DOHH2 (cell line): ENCODE data around the gene STYK1.

Experiments used
- H3F3A ChIP-seq: fragments of 200-600 bp; sonication (generic), shearing (Covaris generic); 2 replicates; pipeline ENCODE4 v1.6.0; 2016; ENCODE audit warnings: antibody characterized with exemption, mild to moderate bottlenecking; ENCODE audit not compliant: control insufficient read depth, insufficient read depth
- H3K27ac ChIP-seq: fragments of 200-600 bp; sonication (generic); 2 replicates; pipeline ENCODE4 v1.5.1; 2014; ENCODE audit warnings: low read depth, mild to moderate bottlenecking, low read length, moderate library complexity
- H3K27me3 ChIP-seq: fragments of 200-600 bp; sonication (generic); 2 replicates; pipeline ENCODE4 v1.6.1; 2014; ENCODE audit warnings: mild to moderate bottlenecking, low read length, mixed read lengths; ENCODE audit not compliant: control insufficient read depth
- H3K36me3 ChIP-seq: fragments of 200-600 bp; sonication (generic); 2 replicates; pipeline ENCODE4 v1.6.1; 2014; ENCODE audit warnings: mild to moderate bottlenecking, low read length, moderate library complexity, mixed read lengths; ENCODE audit not compliant: control insufficient read depth
- H3K4me1 ChIP-seq: fragments of 200-600 bp; sonication (generic); 2 replicates; pipeline ENCODE4 v1.6.1; 2014; ENCODE audit warnings: mild to moderate bottlenecking, low read length, mixed read lengths; ENCODE audit not compliant: control insufficient read depth
- H3K4me2 ChIP-seq: fragments of 200-600 bp; sonication (generic); 2 replicates; pipeline ENCODE4 v1.6.0; 2014; ENCODE audit warnings: mild to moderate bottlenecking, low read length, moderate library complexity
- H3K4me3 ChIP-seq: fragments of 200-600 bp; sonication (generic); 2 replicates; pipeline ENCODE4 v1.5.1; 2014; ENCODE audit warnings: mild to moderate bottlenecking, low read length, mixed read lengths
- H3K79me2 ChIP-seq: fragments of 200-600 bp; sonication (generic); 2 replicates; pipeline ENCODE4 v1.6.1; 2014; ENCODE audit warnings: mild to moderate bottlenecking, low read length, mixed read lengths; ENCODE audit not compliant: control insufficient read depth
- H3K9me2 ChIP-seq: fragments of 200-600 bp; sonication (generic); replicated peaks from 2 replicates; pipeline ENCODE4 v1.6.1; 2014; ENCODE audit warnings: mild to moderate bottlenecking, low read length, mixed read lengths; ENCODE audit not compliant: control insufficient read depth
- H3K9me3 ChIP-seq: fragments of 200-600 bp; sonication (generic); 2 replicates; pipeline ENCODE4 v1.6.1; 2014; ENCODE audit warnings: antibody characterized with exemption, low read length, mixed read lengths; ENCODE audit not compliant: control insufficient read depth, insufficient read depth
- H4K20me1 ChIP-seq: fragments of 200-600 bp; sonication (generic); 2 replicates; pipeline ENCODE4 v1.6.0; 2014; ENCODE audit warnings: low read depth, mild to moderate bottlenecking, antibody characterized with exemption, low read length, moderate library complexity; ENCODE audit not compliant: control insufficient read depth, insufficient read depth
- CTCF ChIP-seq: fragments of 200-600 bp; sonication (generic); IDR thresholded peaks from one replicate; pipeline ENCODE4 v1.5.1; 2014; ENCODE audit warnings: antibody characterized with exemption, mild to moderate bottlenecking, low read depth, low read length; ENCODE audit not compliant: poor library complexity, severe bottlenecking
- EZH2phosphoT487 ChIP-seq: fragments of 200-600 bp; sonication (generic); IDR thresholded peaks from 2 replicates; pipeline ENCODE4 v1.6.1; 2017; ENCODE audit warnings: borderline replicate concordance, mild to moderate bottlenecking, antibody characterized with exemption, low read length, moderate library complexity, mixed read lengths

STYK1 gene

DNA sequence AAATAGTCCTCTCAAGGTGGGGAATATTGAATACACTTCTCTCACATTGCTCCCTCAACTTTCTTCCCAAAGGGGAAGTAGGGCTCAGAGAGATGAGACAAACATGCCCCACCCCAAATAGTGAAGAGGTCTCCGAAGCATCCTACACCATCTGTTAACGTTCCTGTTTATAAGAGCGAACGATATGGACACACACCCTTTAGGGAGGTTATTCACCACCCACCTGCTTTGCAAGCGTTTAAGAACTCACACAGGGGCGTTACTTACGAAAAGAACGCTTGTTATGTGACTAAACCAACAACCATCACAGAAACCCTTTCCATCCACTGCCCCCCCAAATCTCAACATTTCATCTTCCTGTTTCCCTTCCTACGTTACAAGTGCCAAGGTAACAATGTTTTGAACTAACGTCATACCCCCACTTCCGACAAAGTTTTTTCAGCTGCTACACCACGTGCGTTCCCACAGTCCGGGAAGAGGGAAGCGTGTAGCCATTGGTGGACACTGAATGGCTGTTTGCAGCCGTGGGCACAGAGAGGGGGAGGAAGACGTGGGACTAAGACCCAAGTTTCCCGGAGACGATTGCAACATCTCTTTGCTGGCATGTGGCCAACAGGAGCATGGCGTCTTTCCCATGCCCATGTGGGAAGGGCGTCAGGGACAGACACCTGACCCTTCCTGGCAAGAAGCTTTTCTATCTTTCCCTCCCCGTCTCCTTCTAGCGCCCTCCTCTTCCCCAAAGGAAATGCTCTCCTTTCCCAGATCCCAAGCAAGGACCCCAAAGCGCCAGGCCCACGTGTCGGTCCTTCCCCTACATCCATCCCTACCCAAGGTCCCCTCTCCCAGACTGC, 48.0 kb upstream of the STYK1 start:
- TF ChIP-seq CTCF (no peak), EZH2phosphoT487 (no peak)
- Histone ChIP-seq H3K27ac (no peak overlapping the region), H3K4me3 (no peak overlapping the region), H4K20me1 (no peaks in the 10 kb centered on the region), H3K9me2 (no peaks in the 10 kb centered on the region), H3K36me3 (no peaks in the 10 kb centered on the region), H3K9me3 (0 out of 2 replicates have a peak, but pooled peaks cover 5% of the 10 kb centered on the region), H3K27me3 (peaks cover 10% of the 10 kb centered on the region), H3K4me1 (no peaks in the 10 kb centered on the region), H3K4me2 (no peak overlapping the region), H3K79me2 (no peaks in the 10 kb centered on the region), H3F3A (no peaks in the 10 kb centered on the region)

- no peaks in the 10 kb centered on the region for H3F3A ChIP-seq
- H3K36me3 ChIP-seq, result no peaks in the 10 kb centered on the region
- no peak overlapping the region for H3K4me2 ChIP-seq
- no peak overlapping the region for H3K4me3 ChIP-seq
- peaks cover 10% of the 10 kb centered on the region for H3K27me3 ChIP-seq
- H3K9me3 ChIP-seq, result 0 out of 2 replicates have a peak, but pooled peaks cover 5% of the 10 kb centered on the region
- H3K27ac ChIP-seq, result no peak overlapping the region
- TF ChIP-seq CTCF (no peak), EZH2phosphoT487 (no peak)
- H3K79me2 ChIP-seq, result no peaks in the 10 kb centered on the region
- no peaks in the 10 kb centered on the region for H3K4me1 ChIP-seq
- H4K20me1 ChIP-seq, result no peaks in the 10 kb centered on the region
- H3K9me2 ChIP-seq, result no peaks in the 10 kb centered on the region
Measured at GRCh38 chr12:10720974-10721650, 47.3 kb upstream of the STYK1 start.

- Histone ChIP-seq H3K79me2 (no peaks in the 10 kb centered on the region), H4K20me1 (no peaks in the 10 kb centered on the region), H3K27me3 (peaks cover 10% of the 10 kb centered on the region)
Measured at GRCh38 chr12:10719482-10719881, 45.6 kb upstream of the STYK1 start.

More at GRCh38 chr12:10719482-10719881, 45.6 kb upstream of the STYK1 start:
- H3K4me2 ChIP-seq, result no peak overlapping the region
- H3K36me3 ChIP-seq, result no peaks in the 10 kb centered on the region
- H3K9me2 ChIP-seq, result no peaks in the 10 kb centered on the region
- 0 out of 2 replicates have a peak, but pooled peaks cover 5% of the 10 kb centered on the region for H3K9me3 ChIP-seq
- H3F3A ChIP-seq, result no peaks in the 10 kb centered on the region
- no peak for TF ChIP-seq CTCF
- TF ChIP-seq EZH2phosphoT487, result no peak
- no peak overlapping the region for H3K4me3 ChIP-seq
- no peaks in the 10 kb centered on the region for H3K4me1 ChIP-seq
- H3K27ac ChIP-seq, result no peak overlapping the region
